NCI-H2107 treated with DMSO at 0.1 percent for 48 hours (cell line): Measurements from ENCODE around the gene CSNK1G3.
A peak's percentile ranks its signal among the peaks of the same experiment; 100 is the strongest.
"Not testable (repeated sequence)": the region's sequence is repeated elsewhere in the genome, so short reads cannot be mapped to it uniquely, and the experiment has no call there.

Experiments
- DNase-seq: peaks from one replicate; lab custom pipeline; 2025; ENCODE audit not compliant: unreplicated experiment; lab: John Stamatoyannopoulos, UW

The CSNK1G3 gene

GRCh38 chr5:123511648-123512605, at the start of gene CSNK1G3:
CSNK1G3 (plus strand) TSS chr5:123512177; CDS start chr5:123545664, 33,487 bp downstream.
- DNase-seq, result peak; percentile 84

- DNase-seq, result not testable (repeated sequence)
These were observed 45.1 kb upstream of the CSNK1G3 start for GRCh38 chr5:123466839-123467238.

- no peak for DNase-seq
These were observed 40.6 kb upstream of the CSNK1G3 start for GRCh38 chr5:123471385-123471784.

DNA sequence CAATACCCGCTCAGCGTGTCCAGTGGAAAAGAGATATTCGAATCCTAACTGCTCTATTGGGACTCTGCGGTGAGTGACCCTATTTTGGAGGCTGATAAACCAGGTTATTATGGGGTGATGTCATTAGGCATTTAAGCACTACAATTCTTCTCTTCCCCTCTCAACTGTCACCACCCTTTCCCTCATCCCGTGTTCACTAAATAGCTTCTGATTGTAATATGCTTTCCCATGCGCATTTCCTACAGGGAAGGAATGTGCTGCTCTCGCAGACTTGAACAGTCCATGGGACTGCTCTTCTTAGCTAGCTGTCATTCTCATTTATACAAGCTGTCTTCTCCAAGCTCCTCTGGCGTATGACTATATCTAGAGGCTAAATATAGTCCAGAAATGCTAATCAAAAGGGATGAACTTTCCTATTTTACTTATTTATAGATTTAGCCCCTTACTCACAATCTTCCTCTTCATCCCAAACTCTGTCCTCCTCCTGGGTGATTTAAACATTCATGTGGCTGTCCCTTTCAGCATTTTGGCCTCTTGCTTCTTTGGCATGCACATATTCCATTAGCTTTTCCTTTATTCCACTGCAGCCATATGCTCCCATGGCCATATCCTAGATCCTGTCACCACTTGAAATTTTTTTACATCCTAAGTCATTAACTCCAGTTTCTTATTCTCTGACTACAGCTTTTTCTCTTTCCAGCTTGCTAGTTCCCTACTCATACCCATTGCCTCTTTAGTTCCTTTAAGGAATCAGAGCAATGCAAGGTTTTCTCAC, 39.6 kb upstream of the CSNK1G3 start:
- no peak for DNase-seq

- DNase-seq, result no peak
These were observed 37.7 kb upstream of the CSNK1G3 start for GRCh38 chr5:123474228-123474627.

GRCh38 chr5:123476731-123477130, 35.2 kb upstream of the CSNK1G3 start:
- DNase-seq, result no peak

- no peak for DNase-seq
These were observed 33.4 kb upstream of the CSNK1G3 start for GRCh38 chr5:123478546-123478945.

DNA sequence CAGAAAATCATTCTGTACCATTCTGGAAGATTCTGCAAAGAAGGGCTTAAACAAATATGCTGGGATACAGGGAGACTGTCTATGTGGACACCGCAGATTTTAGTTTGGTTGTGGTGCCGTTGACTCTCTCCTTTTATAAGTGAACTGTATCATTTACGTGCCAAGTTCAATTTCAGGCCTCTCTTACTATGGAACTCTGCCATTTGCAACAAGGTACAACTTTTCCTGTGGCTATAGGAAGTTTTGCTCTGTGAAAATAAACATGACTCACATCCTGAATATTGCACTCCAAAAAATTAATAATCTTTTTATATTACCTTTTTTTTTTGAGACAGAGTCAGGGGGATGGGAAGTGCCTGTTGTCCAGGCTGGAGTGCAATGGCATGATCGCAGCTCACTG, 29.7 kb upstream of the CSNK1G3 start:
- DNase-seq, result no peak

- DNase-seq, result no peak
These were observed 28.4 kb upstream of the CSNK1G3 start for GRCh38 chr5:123483446-123484077.

DNA sequence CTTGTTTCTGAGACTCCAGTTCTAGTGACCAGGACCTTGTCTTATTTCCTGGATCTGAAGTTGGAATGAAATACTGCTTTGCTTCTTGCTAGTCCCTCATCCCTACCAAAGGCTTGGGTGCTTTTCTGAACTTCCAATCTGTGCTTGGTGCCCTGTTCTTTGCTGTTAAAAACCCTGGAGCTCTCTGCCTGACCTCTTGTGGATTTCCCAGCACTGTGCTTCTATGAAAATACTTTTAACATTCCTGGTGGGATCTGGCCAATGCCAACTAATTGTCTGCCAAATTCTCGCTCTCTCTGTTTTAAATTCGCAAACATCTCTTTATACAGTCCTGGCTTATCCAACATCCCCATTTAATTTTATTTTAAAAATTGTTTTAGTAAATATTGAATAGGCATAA, 26.7 kb upstream of the CSNK1G3 start:
- no peak for DNase-seq

DNA sequence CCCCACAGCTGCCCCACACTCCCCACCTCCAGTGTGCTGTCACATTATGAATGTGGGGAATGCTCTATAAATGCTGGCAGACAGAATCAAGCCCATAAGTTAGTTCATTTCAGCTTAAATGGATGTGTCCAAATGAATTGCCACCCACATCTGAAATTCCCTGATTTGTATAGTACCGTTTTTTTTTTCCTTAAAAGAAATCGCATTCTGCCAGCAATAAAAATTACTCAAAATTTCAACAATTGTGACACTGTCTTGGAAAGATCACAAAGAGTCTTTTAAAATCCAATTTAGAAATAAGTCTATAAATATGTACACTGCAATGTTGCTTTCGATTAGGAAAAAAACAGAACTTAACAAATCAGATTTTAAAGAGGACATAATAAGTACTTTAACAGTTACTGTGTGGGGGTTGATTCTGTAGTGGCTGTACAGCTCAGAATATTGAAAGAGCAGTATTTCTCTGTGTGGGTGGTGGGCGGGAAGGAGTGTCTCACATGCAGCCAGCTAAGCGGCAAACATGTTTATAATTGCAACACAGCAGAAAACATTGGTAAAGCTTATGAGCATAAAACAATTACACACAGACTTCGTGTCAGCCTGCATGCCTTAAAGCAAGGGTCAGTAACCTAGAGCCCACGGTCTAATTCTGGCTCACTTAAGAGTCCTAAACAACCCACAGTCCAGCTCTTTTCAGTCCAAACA, 24.9 kb upstream of the CSNK1G3 start:
- DNase-seq, result no peak

DNA sequence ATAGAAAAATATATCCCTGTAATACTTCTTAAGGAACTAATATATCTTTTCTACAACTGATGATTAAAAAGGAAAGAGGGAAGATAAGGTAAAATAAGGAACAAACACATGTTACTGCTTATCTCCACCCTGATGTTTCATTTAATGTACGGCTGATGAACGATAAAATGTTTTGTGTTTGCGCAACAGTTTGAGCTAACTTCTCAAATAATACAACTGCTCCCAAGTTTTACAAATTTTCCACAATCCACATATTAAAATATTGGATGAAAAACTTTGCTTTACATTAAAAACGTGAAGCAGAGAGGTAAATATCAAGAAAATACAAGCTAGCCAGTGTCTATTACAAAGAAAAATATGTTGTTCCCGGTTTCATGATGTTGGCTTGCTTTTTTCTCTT, 21.0 kb upstream of the CSNK1G3 start:
- no peak for DNase-seq

DNA sequence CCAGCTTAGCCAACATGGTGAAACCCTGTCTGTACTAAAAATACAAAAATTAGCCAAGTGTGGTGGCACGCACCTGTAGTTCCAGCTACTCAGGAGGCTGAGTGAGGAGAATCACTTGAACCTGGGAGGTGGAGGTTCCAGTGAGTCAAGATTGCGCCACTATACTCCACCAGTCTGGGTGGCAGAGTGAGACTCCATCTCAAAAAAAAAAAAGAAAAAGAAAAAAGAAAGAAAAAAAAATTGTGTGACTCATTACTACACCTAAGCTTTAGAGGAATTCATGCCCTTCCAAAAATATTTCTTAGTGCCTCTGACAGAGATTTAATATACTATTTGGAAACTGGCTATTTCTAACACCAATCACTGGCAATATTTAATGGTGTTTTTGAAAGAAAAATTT, 16.8 kb upstream of the CSNK1G3 start:
- not testable (repeated sequence) for DNase-seq

DNA sequence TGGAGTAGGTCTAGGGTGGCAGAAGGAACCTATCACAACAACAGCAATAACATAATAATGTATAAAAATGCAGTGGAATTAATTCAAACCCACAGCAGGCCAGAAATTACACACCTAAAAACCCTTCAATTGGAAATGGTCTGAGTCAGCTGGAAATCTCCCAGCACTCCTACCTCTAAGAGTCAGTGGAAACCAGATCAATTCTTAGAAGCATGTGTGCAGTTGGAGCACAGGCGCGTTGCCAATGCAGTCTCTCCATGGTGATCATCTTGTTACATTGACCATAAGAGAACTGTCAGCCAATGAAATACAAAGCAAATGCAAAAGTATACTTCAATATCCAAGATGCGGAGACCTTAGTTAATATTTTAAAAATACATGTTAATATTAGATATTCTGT, 15.1 kb upstream of the CSNK1G3 start:
- DNase-seq, result no peak

DNA sequence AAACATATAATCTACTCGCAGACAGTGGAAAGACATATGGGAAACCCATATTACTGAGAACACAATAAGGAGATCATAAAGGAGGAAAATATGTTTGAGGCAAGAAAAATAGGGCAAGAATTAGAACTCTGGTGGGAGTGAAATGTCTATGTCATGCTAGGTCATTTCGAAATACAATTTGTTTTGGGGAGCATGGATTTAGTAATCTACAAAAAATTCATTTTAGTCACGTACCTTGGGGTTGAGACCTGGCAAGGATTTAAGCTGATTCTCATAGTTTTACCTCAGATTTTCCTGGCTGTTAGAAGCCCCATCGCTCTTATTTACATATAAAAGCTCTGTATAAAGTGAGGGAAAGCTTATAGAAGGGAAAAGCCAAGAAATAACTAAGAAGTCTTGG, 11.5 kb upstream of the CSNK1G3 start:
- DNase-seq, result no peak

DNA sequence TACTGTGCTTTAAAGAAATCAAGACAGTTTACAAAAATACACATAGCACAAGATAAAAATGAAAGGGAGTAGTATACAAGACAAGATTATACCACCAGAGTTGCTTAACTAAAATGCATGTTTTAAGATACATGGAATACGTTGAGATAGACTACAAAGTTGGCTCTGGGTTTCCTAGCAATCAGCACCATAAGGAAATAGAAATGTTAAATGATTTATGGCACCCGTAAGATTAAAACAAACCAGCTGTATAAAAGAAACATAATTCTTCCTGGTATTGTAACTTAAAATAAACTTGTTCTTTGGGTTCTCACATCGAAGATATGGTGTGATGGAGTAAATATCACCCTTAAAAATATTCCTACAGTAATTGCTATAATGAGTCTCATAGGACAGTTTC, 9.9 kb upstream of the CSNK1G3 start:
- no peak for DNase-seq

- no peak for DNase-seq
These were observed 8.7 kb upstream of the CSNK1G3 start for GRCh38 chr5:123503299-123503698.

DNA sequence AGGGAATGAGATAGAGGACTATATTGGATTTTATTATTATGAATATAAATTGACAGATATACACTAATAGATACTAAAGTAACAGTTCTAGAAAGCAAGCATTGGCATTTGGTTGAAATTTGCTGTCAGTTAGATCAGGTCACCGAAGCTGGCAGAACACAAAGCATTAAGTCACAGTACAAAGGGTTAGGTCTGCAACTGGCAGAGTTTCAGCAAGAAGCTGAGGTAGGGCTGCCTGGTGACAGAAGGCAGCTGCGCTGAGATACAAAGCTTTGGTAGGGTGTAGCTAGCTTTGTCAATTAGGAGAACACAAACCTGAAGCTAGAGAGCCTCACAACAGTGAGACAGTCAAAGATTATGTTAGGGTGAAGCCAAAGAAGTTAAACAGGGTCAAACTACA, 6.3 kb upstream of the CSNK1G3 start:
- DNase-seq, result peak; percentile 33

GRCh38 chr5:123508441-123508840, 3.5 kb upstream of the CSNK1G3 start:
- no peak for DNase-seq

- DNase-seq, result no peak
These were observed 708 bp upstream of the CSNK1G3 start for GRCh38 chr5:123511290-123511647.
